HG02943 (cell line): Measurements from ENCODE around the gene RPL22.

Source experiments
- ATAC-seq: cut with Tn5 transposase; IDR thresholded peaks from one replicate; pipeline ENCODE4 v1.9.1; 2021; ENCODE audit warnings: mild to moderate bottlenecking, low read depth, moderate library complexity; ENCODE audit not compliant: unreplicated experiment

The RPL22 gene

GRCh38 chr1:6158181-6158580 is 41.2 kb downstream of the RPL22 start:
- ATAC-seq: no peak

GRCh38 chr1:6157528-6158174 is 41.7 kb downstream of the RPL22 start:
- no peak for ATAC-seq

DNA sequence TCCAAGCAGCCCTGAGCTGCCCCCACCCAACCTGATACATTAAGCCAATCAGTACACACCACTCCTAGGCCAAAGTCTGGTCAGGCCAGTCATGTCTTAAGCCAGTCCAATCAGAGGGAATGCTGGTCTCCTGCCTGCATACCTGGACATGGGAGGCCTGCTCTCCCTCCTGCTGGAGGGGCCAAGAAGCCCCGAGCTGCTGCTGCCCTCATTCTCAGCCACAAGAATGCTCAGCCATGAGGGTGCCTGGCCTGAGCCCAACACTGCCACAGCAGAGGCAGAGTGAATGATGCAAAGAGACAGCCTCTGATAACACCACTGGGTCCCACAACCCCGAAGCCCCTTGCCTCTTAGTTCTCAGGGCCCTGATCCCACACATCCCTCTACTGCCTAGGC is 42.3 kb downstream of the RPL22 start:
- no peak for ATAC-seq

GRCh38 chr1:6154525-6155319 is 44.7 kb downstream of the RPL22 start:
- no peak for ATAC-seq

DNA sequence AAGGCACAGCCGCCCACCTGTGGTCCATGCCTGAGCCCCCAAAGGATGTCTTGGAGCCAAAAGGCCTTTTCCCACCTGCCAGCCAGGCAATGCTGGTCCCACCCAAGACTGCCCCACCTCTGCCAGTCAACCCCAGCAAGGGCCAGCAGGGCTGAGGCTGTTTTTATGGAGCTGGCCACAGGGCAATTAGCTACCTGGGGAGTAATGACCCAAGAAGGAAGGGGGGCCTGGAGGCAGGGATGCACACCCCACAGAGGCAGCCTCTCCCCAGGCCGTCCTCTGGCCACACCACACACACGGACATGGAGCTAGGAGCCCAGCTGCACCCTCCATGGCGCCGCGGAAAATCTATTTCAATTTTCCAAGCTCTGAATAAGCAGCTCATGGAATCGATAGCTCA is 46.5 kb downstream of the RPL22 start:
- no peak for ATAC-seq

DNA sequence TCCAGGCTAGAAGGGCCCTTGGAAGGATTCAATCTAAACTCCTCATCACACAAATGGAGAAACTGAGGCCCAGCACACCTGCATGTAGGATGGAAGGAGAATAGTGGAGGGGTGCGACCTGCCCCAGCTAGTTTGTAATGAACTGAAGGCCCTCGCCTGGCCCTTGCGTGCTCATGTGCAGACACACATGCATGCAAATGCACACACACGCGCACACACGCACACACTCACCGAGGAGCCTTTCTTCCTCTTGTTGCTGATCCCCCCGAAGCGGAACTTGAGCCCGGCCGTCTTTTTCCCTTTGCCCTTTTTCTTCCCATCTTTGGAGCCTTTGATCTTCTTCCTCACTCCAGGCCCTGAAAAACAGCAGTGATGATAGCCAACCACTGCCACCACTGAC is 47.2 kb downstream of the RPL22 start:
- no peak for ATAC-seq

DNA sequence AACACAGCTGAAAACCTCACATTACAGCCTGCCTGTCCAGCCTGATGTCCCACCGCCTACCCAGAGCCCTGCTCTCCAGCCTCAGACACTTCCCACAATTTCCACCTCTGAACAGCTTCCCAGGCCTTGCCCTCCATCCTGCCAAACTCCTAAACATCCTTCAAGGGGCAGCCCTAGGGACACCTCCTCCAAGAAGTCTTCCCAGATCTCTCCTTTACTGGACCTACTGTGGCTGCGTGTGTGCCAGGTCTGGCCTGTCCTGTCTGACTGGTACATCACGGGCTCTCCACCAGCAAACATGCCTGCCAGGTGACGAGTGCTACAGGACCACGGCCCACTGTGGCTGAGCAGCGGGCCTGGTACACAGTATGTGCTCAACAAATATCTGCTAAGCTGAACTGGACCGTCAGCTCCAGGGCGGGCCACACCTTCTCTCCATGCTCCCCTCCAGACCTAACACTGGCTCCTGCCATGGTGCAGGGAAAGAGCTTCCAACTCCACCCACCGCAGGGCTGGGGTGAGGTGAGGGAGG is 48.0 kb downstream of the RPL22 start:
- no peak for ATAC-seq

DNA sequence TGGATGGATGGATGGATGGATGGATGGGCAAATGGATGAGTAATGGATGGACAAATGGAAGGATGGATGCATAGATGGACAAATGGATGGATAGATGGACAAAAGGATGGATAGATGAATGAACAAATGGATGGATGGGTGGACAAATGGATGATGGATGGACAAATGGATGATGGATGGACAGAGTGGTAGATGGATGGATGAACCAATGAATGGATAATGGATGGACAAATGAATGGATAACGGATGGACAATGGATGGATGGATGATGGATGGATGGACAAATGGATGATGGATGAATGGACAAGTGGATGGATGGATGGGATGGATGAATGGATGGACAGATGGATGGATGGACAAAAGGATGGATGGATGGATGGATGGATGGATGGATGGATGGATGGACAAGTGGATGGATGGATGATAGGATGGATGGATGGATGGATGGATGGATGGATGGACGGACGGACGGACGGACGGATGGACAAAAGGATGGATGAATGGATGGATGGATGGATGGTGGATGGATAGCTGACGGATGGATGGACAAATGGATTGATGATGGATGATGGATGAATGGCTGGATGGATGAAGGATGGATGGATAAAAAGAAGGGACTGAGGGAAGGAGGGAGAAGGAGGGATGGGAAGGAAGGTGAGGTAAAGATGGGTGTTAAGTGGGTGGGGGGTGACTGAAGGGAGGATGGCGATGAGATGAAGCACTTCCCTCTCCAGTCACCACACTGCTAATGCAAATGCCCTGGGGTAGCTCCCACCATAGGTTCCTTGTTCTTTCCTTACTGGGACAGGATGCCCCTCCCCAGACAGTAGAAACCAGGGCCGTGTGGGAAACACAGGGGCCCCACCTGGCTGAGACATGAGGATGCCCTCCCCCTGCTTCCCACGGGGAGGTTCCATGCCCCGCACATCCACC is 49.1 kb downstream of the RPL22 start:
- ATAC-seq: no peak

- no peak for ATAC-seq
Observed at GRCh38 chr1:6149597-6149996, 49.8 kb downstream of the RPL22 start.

DNA sequence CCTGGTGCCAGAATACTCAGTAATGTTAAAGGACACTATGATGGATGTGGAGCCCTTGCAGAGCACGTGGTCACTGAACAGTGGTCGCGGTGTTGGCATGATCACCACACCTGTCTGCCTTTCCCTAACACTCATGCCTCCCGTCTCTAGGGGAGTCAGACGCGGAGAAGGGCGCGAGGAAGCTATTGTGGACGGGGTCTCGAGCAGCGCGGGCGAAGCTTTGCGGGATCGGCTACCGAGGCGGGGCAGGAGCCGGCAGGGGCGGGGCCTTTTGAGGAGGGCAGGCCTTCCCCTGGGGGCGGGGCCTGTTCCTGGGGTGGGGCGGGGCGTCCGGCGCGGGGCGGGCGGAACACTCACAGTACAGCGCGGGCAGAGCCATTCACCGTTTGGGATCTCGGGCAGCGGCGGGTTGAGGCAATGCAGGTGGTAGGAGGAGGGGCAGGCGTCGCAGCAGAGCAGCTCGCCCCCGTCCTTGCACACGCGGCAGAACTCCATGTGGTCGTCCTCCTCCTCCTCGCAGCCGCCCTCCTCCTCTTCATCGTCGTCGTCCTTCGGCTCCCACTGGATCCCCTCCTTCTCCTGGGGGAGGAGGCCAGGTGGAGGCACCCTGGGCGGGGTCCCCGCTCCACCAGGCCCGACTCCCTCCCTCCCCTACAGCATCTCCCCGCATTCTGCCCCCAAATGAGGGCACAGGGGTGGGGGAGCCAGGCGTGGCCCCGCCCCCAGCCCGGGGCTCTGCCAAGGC is 50.7 kb downstream of the RPL22 start:
- no peak for ATAC-seq

DNA sequence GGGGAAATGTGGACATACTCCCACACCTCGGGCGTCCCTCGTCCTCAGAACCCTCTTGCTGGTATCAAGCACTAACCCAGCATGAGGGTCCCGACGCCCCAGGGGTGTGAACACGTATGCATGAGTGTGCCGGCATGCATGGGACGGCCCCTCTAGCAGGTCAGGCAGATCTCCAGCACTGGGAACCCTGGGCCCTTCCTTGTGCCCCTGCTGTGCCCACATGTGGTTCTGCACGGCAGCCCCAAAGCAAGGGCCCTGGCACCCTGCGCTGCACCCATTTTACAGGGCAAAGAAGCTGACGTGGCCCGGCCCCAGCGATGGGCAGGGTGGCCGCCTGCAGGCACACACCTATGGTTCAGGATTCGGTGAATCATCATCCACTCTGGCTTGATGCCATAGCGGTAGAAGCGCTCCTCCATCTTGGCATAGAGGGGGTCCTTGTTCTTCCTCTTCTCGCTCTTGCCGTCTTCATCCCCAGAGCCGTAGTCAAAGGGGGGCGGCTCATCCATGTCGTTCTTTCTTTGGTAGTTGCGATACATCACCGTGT is 53.5 kb downstream of the RPL22 start:
- ATAC-seq: no peak

- ATAC-seq: no peak
Observed at GRCh38 chr1:6145396-6145750, 54.0 kb downstream of the RPL22 start.

DNA sequence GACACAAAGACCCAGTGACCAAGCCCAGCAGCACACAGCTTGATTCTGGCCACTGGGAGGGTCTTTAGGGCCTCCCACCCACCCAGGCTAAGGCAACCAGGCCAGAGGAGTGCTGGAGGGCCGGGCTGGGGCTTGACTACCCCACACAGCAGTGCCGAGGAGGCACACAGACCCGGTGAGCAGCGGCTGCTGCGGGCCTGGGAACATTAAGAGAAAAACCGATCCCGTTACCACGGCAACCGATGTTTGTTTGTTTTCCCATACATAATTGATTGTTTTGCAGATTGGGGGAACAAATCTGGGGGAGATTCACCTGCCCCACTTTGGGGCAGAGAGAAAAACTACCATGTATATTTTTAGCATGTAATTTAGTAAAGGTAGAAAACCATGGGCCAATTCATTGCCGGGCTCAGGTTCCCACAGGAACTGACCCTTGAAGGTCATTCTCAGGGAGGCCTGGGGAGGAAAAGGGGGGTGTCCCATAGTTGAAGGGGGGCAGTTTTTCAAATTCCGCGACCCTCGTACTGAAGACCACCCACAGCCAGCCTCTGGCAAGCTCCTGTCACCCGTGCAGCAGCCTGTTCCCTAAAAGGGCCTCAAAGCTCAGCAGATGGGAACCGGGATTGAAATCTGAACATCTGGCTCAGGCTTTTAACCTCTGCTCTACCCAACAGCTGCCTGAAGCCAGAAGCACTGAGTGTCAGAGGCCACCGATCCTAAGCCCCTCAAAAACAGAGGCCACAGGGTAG is 54.6 kb downstream of the RPL22 start:
- ATAC-seq: no peak

DNA sequence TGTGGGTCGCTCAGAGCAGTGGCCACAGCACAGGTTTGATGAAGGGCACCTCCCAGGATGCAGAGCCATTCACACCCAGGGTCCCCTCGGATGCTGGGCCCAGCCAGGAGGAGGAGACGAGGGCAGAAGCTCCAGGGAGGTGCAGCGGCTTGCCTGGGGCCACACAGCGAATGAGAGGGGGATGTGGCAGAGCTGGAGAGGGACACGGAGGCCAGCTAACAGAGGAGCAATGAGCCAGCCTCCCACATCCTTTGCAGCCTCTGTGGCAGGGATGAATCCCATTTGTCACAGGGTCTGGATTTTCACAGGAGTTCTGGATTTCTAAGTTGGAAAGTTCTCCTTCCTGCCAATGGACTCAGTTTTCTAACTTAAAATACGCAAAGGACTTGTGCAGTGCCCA is 55.2 kb downstream of the RPL22 start:
- no peak for ATAC-seq

DNA sequence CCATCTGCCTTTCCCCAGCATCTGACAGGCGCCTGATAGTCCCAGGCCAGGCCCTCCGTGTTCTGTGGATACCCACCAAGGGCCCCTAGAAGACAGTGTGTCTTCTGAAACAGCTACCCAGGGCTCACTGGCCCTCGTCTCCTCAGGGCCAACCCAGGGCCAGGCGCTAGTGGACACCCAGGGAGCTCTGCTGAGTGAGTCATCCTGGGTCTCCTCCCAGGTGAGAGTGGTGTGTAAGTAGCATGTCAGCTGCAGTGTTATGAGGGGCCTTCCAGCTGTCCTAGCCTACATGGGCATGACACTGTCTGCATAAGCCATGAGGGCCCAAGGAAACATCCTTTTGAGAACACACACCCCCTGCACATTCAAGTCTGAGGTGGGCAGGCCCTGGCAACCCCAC is 56.0 kb downstream of the RPL22 start:
- ATAC-seq: no peak

DNA sequence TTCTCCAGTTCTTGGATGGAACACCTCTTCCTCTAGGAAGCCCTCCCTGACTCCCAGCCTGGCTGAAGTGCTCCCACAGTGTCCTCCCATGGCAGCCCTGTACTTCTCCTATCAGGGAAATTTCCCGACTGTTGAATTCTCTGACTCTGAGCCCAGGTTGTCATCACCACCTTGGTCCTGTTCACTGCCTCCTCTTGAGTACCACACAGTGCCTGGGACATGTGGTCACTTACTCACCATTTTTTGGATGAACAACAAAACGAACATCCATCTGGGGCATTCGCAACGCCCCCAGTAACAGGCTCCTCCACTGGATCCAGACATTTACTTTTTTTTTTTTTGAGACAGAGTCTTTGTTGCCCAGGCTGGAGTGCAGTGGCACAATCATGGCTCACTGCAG is 56.7 kb downstream of the RPL22 start:
- ATAC-seq: no peak

DNA sequence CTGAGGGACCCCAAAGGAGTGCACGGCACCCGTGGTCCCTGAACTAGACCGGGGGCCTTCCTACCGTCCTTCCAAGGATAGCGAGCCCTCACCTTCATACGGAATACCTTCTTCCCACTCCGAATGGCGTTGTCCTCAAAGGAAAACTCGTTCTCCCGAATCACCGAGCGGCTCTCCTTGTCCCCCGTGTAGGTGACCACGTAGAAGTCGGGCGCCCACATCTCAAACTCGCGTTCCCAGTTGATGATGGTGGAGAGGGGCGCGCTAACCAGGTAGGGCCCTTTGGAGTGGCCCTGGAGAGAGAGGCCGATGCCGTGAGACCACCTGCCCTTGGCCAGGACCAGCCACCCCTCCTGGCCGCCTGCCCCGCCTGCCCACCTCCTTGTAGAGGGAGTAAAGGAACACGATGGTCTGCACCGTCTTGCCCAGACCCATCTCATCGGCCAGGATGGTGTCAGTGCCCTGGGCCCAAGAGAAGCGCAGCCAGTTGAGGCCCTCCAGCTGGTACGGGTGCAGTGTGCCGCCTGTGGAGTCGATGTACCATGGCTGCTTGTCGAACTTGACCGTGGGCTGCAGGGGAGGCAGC is 57.3 kb downstream of the RPL22 start:
- ATAC-seq: no peak

- no peak for ATAC-seq
Observed at GRCh38 chr1:6141592-6141991, 57.8 kb downstream of the RPL22 start.

DNA sequence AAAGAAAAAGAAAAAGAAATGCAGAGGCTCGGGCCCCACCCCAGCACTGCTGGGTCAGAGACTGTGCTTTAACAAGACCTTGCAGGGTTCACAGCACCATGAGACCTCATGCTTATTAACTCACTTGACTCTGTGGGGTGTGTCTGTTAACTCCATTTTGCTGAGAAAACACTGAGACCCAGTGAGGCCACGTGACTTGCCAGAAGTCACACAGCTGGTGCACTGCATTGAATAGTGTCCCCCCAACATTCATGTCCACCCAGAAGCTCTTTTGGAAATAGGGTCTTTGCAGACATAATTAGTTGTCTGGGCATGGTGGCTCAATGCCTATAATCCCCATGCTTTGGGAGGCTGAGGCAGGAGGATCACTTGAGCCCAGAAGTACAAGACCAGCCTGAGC is 59.0 kb downstream of the RPL22 start:
- no peak for ATAC-seq
